Spleen (tissue), 11 donors: ENCODE results near the gene ATF3. TPM values are rescaled to one million over a fixed set of nuclear protein-coding genes. Genes with fewer than 3 reads are reported as not detected.

Experiments
- DNase-seq: peaks from one replicate; pipeline ENCODE4 v3.0.0-alpha.2; 2020
- H3K27ac ChIP-seq, 8 donors: fragments of 200-600 bp; sonication (generic) in 7 of 8; 1 replicate in 4 of 8; 2 replicates in 4 of 8; pipeline versions ENCODE4 v1.5.0 to v1.8.0; 2016 to 2021; ENCODE audit warnings: inconsistent platforms in 4 of 8, mild to moderate bottlenecking in 4 of 8, moderate library complexity in 1 of 8
- H3K27me3 ChIP-seq, 7 donors: fragments of 200-600 bp; sonication (generic) in 6 of 7; replicated peaks in 1 of 7; 1 replicate in 4 of 7; 2 replicates in 3 of 7; pipeline versions ENCODE4 v1.5.0 to v1.8.0; 2016 to 2021; ENCODE audit warnings: inconsistent platforms in 3 of 7, mild to moderate bottlenecking in 1 of 7
- H3K36me3 ChIP-seq, 6 donors: fragments of 200-600 bp; sonication (generic) in 5 of 6; 1 replicate in 4 of 6; 2 replicates in 2 of 6; pipeline versions ENCODE4 v1.5.0 to v1.8.0; 2016 to 2021; ENCODE audit warnings: inconsistent platforms in 2 of 6
- H3K4me1 ChIP-seq, 6 donors: fragments of 200-600 bp; sonication (generic) in 5 of 6; 1 replicate in 3 of 6; 2 replicates in 3 of 6; pipeline versions ENCODE4 v1.5.0 to v1.8.0; 2016 to 2021; ENCODE audit warnings: inconsistent platforms in 3 of 6
- H3K4me3 ChIP-seq, 8 donors: fragments of 200-600 bp; sonication (generic) in 7 of 8; 1 replicate in 4 of 8; 2 replicates in 4 of 8; pipeline versions ENCODE4 v1.5.0 to v1.8.0; 2016 to 2021; ENCODE audit warnings: inconsistent platforms in 4 of 8, mild to moderate bottlenecking in 4 of 8, moderate library complexity in 2 of 8
- H3K9me3 ChIP-seq, 8 donors: fragments of 200-600 bp; sonication (generic) in 7 of 8; 1 replicate in 4 of 8; 2 replicates in 4 of 8; pipeline versions ENCODE4 v1.5.0 to v1.8.0; 2016 to 2021; ENCODE audit warnings: inconsistent platforms in 4 of 8
- CTCF ChIP-seq, 11 experiments: fragments of 200-600 bp in 7 of 11; fragments of 450-650 bp in 4 of 11; sonication (generic) in 4 of 11; IDR thresholded peaks in 8 of 11; conservative IDR thresholded peaks in 3 of 11; 1 replicate in 7 of 11; 2 replicates in 4 of 11; pipeline versions ENCODE4 v1.4.0 to v1.8.0; 2016 to 2021; ENCODE audit warnings: antibody characterized with exemption in 11 of 11, inconsistent platforms in 4 of 11, mild to moderate bottlenecking in 1 of 11
- POLR2A ChIP-seq, 3 donors: fragments of 450-650 bp; IDR thresholded peaks; one replicate each; pipeline ENCODE4 v1.5.1; 2017; ENCODE audit warnings: antibody characterized with exemption in 3 of 3, mild to moderate bottlenecking in 1 of 3
- POLR2AphosphoS5 ChIP-seq, 3 donors: sonication (generic); formaldehyde crosslinking; IDR thresholded peaks; one replicate each; pipeline ENCODE4 v1.5.1; 2017; ENCODE audit warnings: antibody characterized with exemption in 3 of 3
- WGBS, 5 donors: extraction: QIAGEN DNeasy Blood & Tissue Kit in 3 of 5; methylation state at CpG; one replicate each; pipeline versions ENCODE4 v1.1.5 to v1.1.7; 2013 to 2018; 5-methylcytosine and 5-hydroxymethylcytosine counted together
- intact Hi-C: fragments of 100-400 bp; cut with DNase I; formaldehyde crosslinking; loops from one replicate; pipeline ENCODE4 v1.15.0; 2023; ENCODE audit warnings: low total_unique reads
- polyA plus RNA-seq, 3 donors: library from polyadenylated mRNA; stranded (reverse); fragments of 200-250 nt; gene quantifications; one replicate each; pipeline ENCODE4 v1.2.1, GENCODE V29; 2013
- total RNA-seq, 7 donors: library from RNA; depleted of rRNA in 3 of 7; stranded (reverse); fragments of >200 nt in 3 of 7; fragmentation: NEBNext Ultra II Directional in 4 of 7; extraction: Animal tissue kit (Norgen Biotek cat#: 25700) in 4 of 7; gene quantifications; one replicate each; pipeline versions ENCODE4 v1.1.0 to v1.2.1, GENCODE V29; 2016 to 2021
- donor health status: healthy with polysubstance abuse.
- donor health status: DM: no; HTN: no; CAD: no; lungs with moderate emphysema.
- donor health status: DM: no; HTN: no; CAD: no.
- donor health status: Bipolar disorder and iron deficiency.
- donor health status: healthy.
- donor health status: DM: no; HTN: no; CAD: no.
- donor health status: DM: yes; HTN: yes; CAD: no.

The ATF3 gene
- total and polyA plus RNA-seq, 10 donors, result 1.4 to 31.8 (median 7.4) TPM

- DNase-seq, result peak; percentile 89
- intact Hi-C loops, result no loop called here
- TF ChIP-seq POLR2A (IDR thresholded peaks at IDR 0.05) (no peak), CTCF (IDR thresholded peaks at IDR 0.05 in 8 of 11, conservative IDR thresholded peaks at IDR 0.05 in 3 of 11) (peak; percentile 67 to 97 (median 88)), POLR2AphosphoS5 (IDR thresholded peaks at IDR 0.05) (peak in 2 of 3 donors; percentile 22 to 30)
- Histone ChIP-seq H3K4me3 (no peak overlapping the region), H3K36me3 (no peaks in the 10 kb centered on the region), H3K27me3 (peaks cover 0 to 9% (median 0%) of the 10 kb centered on the region in 7 donors), H3K27ac (no peak overlapping the region), H3K4me1 (peaks cover 3 to 19% (median 14%) of the 10 kb centered on the region in 6 donors), H3K9me3 (no peaks in the 10 kb centered on the region)
- 56 to 58% (median 57%) methylated on average over 13 to 16 of the region's 16 CpGs for WGBS, 5 donors
Observed at GRCh38 chr1:212630158-212630900, 21.8 kb downstream of the ATF3 start.

- Histone ChIP-seq H3K4me3 (no peak overlapping the region), H3K9me3 (no peaks in the 10 kb centered on the region), H3K4me1 (peaks cover 14 to 42% (median 35%) of the 10 kb centered on the region in 6 donors), H3K27ac (no peak overlapping the region), H3K36me3 (no peaks in the 10 kb centered on the region), H3K27me3 (no peaks in the 10 kb centered on the region)
- WGBS, 5 donors, result 63 to 82% (median 69%) methylated on average over 4 of the region's 4 CpGs
- TF ChIP-seq POLR2A (IDR thresholded peaks at IDR 0.05) (no peak), POLR2AphosphoS5 (IDR thresholded peaks at IDR 0.05) (no peak), CTCF (IDR thresholded peaks at IDR 0.05 in 8 of 11, conservative IDR thresholded peaks at IDR 0.05 in 3 of 11) (no peak)
- no peak for DNase-seq
- intact Hi-C loops, result no loop called here
Observed at GRCh38 chr1:212633161-212633560, 24.6 kb downstream of the ATF3 start.

- intact Hi-C loops, result no loop called here
- no peak for DNase-seq
- no peaks in the 10 kb centered on the region for H3K9me3 ChIP-seq
- TF ChIP-seq CTCF (IDR thresholded peaks at IDR 0.05 in 8 of 11, conservative IDR thresholded peaks at IDR 0.05 in 3 of 11) (no peak), POLR2A (IDR thresholded peaks at IDR 0.05) (no peak), POLR2AphosphoS5 (IDR thresholded peaks at IDR 0.05) (no peak)
- peak overlapping the region in 1 of 8 donors; percentile 81 for H3K27ac ChIP-seq
- H3K27me3 ChIP-seq, result no peaks in the 10 kb centered on the region
- 94 to 99% (median 98%) methylated on average over 2 of the region's 2 CpGs for WGBS, 5 donors
- no peak overlapping the region for H3K4me3 ChIP-seq
- peaks cover 14 to 42% (median 35%) of the 10 kb centered on the region in 6 donors for H3K4me1 ChIP-seq
- H3K36me3 ChIP-seq, result no peaks in the 10 kb centered on the region
Observed at GRCh38 chr1:212634252-212634651, 25.7 kb downstream of the ATF3 start.

- 16 to 36% (median 28%) methylated on average over 1 of the region's 1 CpG for WGBS, 5 donors
- DNase-seq, result no peak
- TF ChIP-seq POLR2A (IDR thresholded peaks at IDR 0.05) (no peak), POLR2AphosphoS5 (IDR thresholded peaks at IDR 0.05) (no peak)
- Histone ChIP-seq H3K36me3 (no peaks in the 10 kb centered on the region), H3K27ac (peak overlapping the region; percentile 64 to 85 (median 78)), H3K4me3 (peak overlapping the region in 1 of 8 donors; percentile 43), H3K27me3 (no peaks in the 10 kb centered on the region), H3K9me3 (peaks cover 0 to 4% (median 1%) of the 10 kb centered on the region in 8 donors), H3K4me1 (peaks cover 14 to 38% (median 31%) of the 10 kb centered on the region in 6 donors)
- intact Hi-C loops, result no loop called here
Observed at GRCh38 chr1:212635141-212635631, 26.6 kb downstream of the ATF3 start.
